OCI-LY1 (cell line): ENCODE measurements around the gene WDFY4.

Experiments
- H2AFZ ChIP-seq: fragments of 200-600 bp; sonication (generic), shearing (Covaris generic); 2 replicates; pipeline ENCODE4 v1.6.0; 2014; ENCODE audit warnings: antibody characterized with exemption, mild to moderate bottlenecking, low read length
- H3F3A ChIP-seq: fragments of 200-600 bp; sonication (generic), shearing (Covaris generic); 2 replicates; pipeline ENCODE4 v1.6.0; 2014; ENCODE audit warnings: mild to moderate bottlenecking, antibody characterized with exemption, low read length, moderate library complexity; ENCODE audit not compliant: insufficient read depth
- H3K27ac ChIP-seq: fragments of 200-600 bp; sonication (generic); 2 replicates; pipeline ENCODE4 v1.5.1; 2014; ENCODE audit warnings: low read length, mixed run types, mild to moderate bottlenecking, low read depth; ENCODE audit not compliant: poor library complexity, severe bottlenecking
- H3K27me3 ChIP-seq: fragments of 200-600 bp; sonication (generic); 2 replicates; pipeline ENCODE4 v1.6.0; 2014; ENCODE audit warnings: antibody characterized with exemption, mild to moderate bottlenecking, low read length, moderate library complexity; ENCODE audit not compliant: insufficient read depth
- H3K36me3 ChIP-seq: fragments of 200-600 bp; sonication (generic); 2 replicates; pipeline ENCODE4 v1.6.1; 2014; ENCODE audit warnings: mild to moderate bottlenecking, antibody characterized with exemption, low read length, moderate library complexity, mixed read lengths; ENCODE audit not compliant: insufficient read depth
- H3K4me1 ChIP-seq: fragments of 200-600 bp; sonication (generic); 2 replicates; pipeline ENCODE4 v1.5.1; 2014; ENCODE audit warnings: mild to moderate bottlenecking, low read length, moderate library complexity; ENCODE audit not compliant: insufficient read depth, severe bottlenecking
- H3K4me2 ChIP-seq: fragments of 200-600 bp; sonication (generic), shearing (Covaris generic); 2 replicates; pipeline ENCODE4 v1.6.1; 2014; ENCODE audit warnings: low read length
- H3K4me3 ChIP-seq: fragments of 200-600 bp; sonication (generic); 2 replicates; pipeline ENCODE4 v1.5.1; 2014; ENCODE audit warnings: low read length, low read depth, mild to moderate bottlenecking, mixed read lengths; ENCODE audit not compliant: poor library complexity, severe bottlenecking
- H3K79me2 ChIP-seq: fragments of 200-600 bp; shearing (Covaris generic); 2 replicates; pipeline ENCODE4 v1.6.1; 2016; ENCODE audit warnings: mixed run types, low read length, mixed read lengths; ENCODE audit not compliant: insufficient read depth
- H3K9ac ChIP-seq: fragments of 200-600 bp; sonication (generic), shearing (Covaris generic); 2 replicates; pipeline ENCODE4 v1.6.1; 2014; ENCODE audit warnings: mild to moderate bottlenecking, low read length, mixed read lengths
- H3K9me2 ChIP-seq: fragments of 200-600 bp; sonication (generic), shearing (Covaris generic); 2 replicates; pipeline ENCODE4 v1.6.1; 2014; ENCODE audit warnings: low read depth, mild to moderate bottlenecking, low read length, mixed read lengths
- H3K9me3 ChIP-seq: fragments of 200-600 bp; shearing (Covaris generic); 2 replicates; pipeline ENCODE4 v1.6.1; 2014; ENCODE audit warnings: low read length, mixed read lengths
- H4K20me1 ChIP-seq: fragments of 200-600 bp; sonication (generic), shearing (Covaris generic); 2 replicates; pipeline ENCODE4 v1.6.0; 2016; ENCODE audit warnings: mild to moderate bottlenecking, low read length; ENCODE audit not compliant: insufficient read depth
- EZH2 ChIP-seq: fragments of 200-600 bp; sonication (generic), shearing (Covaris generic); IDR thresholded peaks from 2 replicates; pipeline ENCODE4 v1.8.0; 2017; ENCODE audit warnings: borderline replicate concordance, mixed run types, mild to moderate bottlenecking, antibody characterized with exemption, low read length, moderate library complexity, mixed read lengths
- TF ChIP-seq, protein P1 (sequence below): fragments of 200-600 bp; sonication (generic), shearing (Covaris generic); IDR thresholded peaks from 2 replicates; pipeline ENCODE4 v1.5.1; 2017; ENCODE audit warnings: mild to moderate bottlenecking, antibody characterized with exemption, low read length, moderate library complexity, mixed read lengths

WDFY4 gene

DNA sequence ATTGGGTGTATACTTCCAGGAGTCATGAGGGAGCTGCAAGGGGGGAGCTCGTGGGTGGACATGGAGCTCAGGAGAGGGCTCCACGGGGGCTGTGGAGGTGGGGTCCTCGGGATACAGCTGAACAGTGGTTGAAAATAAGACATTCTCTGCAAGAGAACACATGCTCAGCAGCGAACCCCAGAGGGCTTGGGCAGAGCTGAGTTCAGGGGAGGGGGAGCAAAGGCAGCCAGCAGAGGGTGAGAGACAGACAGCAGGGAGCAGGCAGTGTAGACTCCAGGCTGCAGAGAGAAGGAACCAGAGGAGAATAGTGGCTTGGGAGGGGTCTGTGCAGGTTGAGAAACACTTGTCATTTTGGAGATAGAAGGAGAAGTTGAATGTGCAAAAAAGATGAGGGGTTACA lies 327.9 kb downstream of the WDFY4 start:
- TF ChIP-seq, protein P1, sequence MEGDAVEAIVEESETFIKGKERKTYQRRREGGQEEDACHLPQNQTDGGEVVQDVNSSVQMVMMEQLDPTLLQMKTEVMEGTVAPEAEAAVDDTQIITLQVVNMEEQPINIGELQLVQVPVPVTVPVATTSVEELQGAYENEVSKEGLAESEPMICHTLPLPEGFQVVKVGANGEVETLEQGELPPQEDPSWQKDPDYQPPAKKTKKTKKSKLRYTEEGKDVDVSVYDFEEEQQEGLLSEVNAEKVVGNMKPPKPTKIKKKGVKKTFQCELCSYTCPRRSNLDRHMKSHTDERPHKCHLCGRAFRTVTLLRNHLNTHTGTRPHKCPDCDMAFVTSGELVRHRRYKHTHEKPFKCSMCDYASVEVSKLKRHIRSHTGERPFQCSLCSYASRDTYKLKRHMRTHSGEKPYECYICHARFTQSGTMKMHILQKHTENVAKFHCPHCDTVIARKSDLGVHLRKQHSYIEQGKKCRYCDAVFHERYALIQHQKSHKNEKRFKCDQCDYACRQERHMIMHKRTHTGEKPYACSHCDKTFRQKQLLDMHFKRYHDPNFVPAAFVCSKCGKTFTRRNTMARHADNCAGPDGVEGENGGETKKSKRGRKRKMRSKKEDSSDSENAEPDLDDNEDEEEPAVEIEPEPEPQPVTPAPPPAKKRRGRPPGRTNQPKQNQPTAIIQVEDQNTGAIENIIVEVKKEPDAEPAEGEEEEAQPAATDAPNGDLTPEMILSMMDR: no peak
- TF ChIP-seq EZH2: no peak
- no peak overlapping the region for H3K27ac ChIP-seq
- H3K9me2 ChIP-seq: no peaks in the 10 kb centered on the region
- no peaks in the 10 kb centered on the region for H4K20me1 ChIP-seq
- H3K4me3 ChIP-seq: no peak overlapping the region
- H3K79me2 ChIP-seq: no peaks in the 10 kb centered on the region
- H2AFZ ChIP-seq: no peak overlapping the region
- H3K4me2 ChIP-seq: no peak overlapping the region
- H3K9ac ChIP-seq: no peak overlapping the region
- H3K9me3 ChIP-seq: no peaks in the 10 kb centered on the region
- no peaks in the 10 kb centered on the region for H3K27me3 ChIP-seq
- H3K4me1 ChIP-seq: no peaks in the 10 kb centered on the region
- H3F3A ChIP-seq: no peaks in the 10 kb centered on the region
- no peaks in the 10 kb centered on the region for H3K36me3 ChIP-seq

GRCh38 chr10:49015700-49016099 lies 331.0 kb downstream of the WDFY4 start:
- no peaks in the 10 kb centered on the region for H3F3A ChIP-seq
- H4K20me1 ChIP-seq: no peaks in the 10 kb centered on the region
- H3K36me3 ChIP-seq: no peaks in the 10 kb centered on the region
- no peak overlapping the region for H3K27ac ChIP-seq
- no peak overlapping the region for H2AFZ ChIP-seq
- no peaks in the 10 kb centered on the region for H3K9me2 ChIP-seq
- no peak overlapping the region for H3K4me3 ChIP-seq
- no peaks in the 10 kb centered on the region for H3K79me2 ChIP-seq
- TF ChIP-seq EZH2: no peak
- TF ChIP-seq, protein P1: no peak
- H3K27me3 ChIP-seq: no peaks in the 10 kb centered on the region
- H3K4me1 ChIP-seq: no peaks in the 10 kb centered on the region
- H3K9me3 ChIP-seq: no peaks in the 10 kb centered on the region
- H3K4me2 ChIP-seq: no peak overlapping the region
- H3K9ac ChIP-seq: no peak overlapping the region

DNA sequence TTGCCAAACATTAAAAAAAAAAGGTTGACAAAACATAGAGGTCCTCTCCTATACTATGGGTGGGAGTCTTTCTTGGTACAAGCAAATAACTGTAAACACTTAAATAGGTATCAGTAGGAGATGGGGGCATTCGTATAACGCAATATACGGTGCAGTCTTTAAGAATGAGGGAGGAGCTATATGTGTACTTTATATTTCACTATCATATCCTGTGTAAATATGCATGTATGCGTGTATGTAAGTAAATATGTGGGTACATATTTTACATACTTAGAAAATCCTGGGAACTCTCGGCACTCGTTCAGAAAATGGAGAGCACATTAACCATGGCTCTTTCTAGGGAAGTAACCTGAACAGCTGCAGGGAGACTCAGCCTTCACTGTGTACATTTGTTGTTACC lies 337.0 kb downstream of the WDFY4 start:
- H3K9me3 ChIP-seq: no peaks in the 10 kb centered on the region
- no peak overlapping the region for H3K27ac ChIP-seq
- TF ChIP-seq, protein P1: no peak
- no peak for TF ChIP-seq EZH2
- H3K27me3 ChIP-seq: no peaks in the 10 kb centered on the region
- H3K9me2 ChIP-seq: no peaks in the 10 kb centered on the region
- no peak overlapping the region for H2AFZ ChIP-seq
- no peaks in the 10 kb centered on the region for H3K79me2 ChIP-seq
- H3K9ac ChIP-seq: no peak overlapping the region
- no peaks in the 10 kb centered on the region for H3K36me3 ChIP-seq
- H3K4me1 ChIP-seq: no peaks in the 10 kb centered on the region
- H3F3A ChIP-seq: no peaks in the 10 kb centered on the region
- no peak overlapping the region for H3K4me3 ChIP-seq
- H4K20me1 ChIP-seq: no peaks in the 10 kb centered on the region
- H3K4me2 ChIP-seq: no peak overlapping the region
